Glomerular endothelial cell (primary cell): ENCODE measurements around the gene MYOM1. TPM values are rescaled to one million over a fixed set of nuclear protein-coding genes. Genes with fewer than 3 reads are reported as not detected.
A peak's percentile ranks its signal among the peaks of the same experiment; 100 is the strongest.

Source experiments
- DNase-seq: peaks from one replicate; pipeline ENCODE4 v3.0.0-alpha.2; 2011; ENCODE audit warnings: low read depth, low spot score; ENCODE audit errors: extremely low read depth
- total RNA-seq: library from RNA; depleted of rRNA; stranded (reverse); fragments of >200 nt; gene quantifications from 2 replicates; pipeline ENCODE4 v1.2.3, GENCODE V29; 2015

The MYOM1 gene
- total RNA-seq, 1 donor from 2014 or later, result 0.41 TPM

DNA sequence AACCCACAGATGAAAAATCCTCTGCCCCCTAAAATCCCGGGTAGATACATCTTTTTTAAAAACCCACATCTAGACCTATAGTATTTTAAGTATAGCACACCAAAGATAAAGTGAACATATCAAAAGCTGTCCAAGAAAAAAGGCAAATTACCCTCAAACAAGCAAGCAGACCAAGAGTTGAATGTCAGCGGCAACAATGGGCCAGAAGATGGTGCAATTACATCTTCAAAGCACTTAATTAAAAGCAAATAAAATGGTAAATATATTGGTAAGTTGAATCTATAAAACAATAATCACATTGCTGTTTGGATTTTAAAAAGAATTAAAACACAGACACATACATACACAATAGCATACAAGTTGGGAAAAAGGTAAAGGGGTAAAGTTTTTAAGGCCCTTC lies 98.5 kb downstream of the MYOM1 start:
- no peak for DNase-seq

DNA sequence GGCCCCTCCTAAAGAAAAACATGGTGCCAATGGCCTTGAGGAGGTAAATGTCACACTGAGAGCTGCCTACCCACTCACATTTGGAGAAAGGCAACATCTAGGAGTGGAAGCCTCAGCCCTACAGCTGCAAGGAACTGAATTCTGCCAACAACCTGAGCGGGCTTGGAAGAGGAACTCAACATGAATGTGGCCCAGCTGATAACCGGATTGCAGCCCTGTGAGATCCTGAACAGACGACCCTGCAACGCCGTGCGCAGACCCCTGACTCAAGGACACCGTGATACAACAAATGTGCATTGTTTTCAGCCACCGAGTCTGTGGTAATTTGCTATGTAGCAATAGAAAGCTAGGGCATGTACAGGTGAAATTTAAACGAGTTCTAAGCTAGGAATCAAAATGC lies 99.4 kb downstream of the MYOM1 start:
- no peak for DNase-seq

DNA sequence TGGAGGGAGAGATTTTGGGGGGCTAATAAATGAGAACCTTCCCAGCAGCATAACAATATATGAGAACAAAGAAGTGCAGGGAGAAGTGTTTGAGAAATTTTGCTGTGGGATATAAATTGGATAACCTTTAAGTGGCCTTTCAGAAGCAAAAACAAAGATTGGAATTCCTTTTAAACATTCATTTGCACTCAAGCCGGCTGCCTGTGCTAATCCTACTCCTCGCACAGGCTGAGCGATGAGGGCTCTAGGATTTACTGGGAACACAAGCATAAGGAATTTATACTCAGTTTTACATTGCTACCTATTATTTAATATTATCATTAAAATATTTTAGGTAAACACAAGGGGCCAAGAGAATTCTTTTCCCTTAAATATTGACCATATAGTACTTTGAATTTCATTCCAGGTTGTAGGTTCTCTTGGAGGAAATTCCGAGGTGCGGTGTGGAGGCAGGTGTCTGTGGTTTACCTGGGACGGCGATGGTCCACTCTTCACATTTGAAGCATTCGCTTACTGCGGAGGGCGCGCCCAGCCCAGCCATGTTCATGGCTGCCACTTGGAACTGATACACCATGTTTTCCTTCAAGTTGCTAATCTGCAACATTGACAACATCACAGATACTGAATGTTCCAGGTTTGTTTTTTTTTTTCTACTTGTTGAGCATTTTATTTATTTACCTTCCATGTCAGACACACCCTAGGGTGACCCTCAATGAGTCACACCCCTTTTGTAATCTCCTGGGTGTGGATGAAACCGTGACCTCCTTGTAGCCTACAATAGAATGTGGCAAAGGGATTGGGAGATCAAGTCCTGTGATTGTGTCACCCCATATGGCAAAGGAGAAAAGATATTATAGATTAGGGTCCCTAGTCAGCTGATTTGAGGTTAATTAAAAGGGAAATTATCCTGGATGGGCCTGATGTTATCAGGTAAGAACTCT lies 100.1 kb downstream of the MYOM1 start:
- no peak for DNase-seq

DNA sequence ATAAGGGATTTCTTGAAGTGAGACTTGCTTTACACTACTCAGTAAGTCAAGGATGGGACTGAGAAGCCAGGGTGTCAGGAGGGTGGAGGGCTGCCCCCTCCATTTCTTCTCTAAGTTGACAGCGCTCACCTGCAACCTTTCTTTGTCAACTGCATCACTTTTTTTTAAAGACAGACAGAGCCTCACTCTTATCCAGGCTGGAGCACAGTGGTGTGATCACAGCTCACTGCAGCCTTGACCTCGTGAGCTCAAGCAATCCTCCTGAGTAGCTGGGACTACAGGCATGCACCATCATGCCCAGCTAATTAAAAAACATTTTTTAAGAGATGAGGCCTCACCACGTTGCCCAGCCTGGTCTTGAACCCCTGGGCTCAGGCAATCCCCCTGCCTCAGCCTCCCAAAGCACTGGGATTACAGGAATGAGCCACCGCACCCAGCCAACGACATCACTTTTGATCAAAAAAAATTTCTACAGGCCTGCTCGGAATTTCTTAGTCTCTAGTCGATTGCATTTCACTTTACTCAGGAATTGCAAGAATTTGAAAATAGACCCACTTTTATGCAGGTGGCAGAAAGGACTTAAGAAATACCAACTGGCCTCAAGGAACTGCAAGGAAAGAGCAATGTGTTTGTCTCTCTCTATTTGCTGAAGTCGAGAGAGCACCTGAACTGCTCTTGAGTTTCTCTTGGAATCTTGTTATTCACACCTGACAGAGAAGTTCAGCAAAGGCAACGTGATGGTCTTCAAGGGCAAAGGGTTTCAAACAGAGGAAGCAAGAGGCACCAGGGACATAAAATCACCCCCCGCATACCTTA lies 101.4 kb downstream of the MYOM1 start:
- DNase-seq, result no peak

- DNase-seq, result no peak
Observed at GRCh38 chr18:3117493-3118192, 102.1 kb downstream of the MYOM1 start.

DNA sequence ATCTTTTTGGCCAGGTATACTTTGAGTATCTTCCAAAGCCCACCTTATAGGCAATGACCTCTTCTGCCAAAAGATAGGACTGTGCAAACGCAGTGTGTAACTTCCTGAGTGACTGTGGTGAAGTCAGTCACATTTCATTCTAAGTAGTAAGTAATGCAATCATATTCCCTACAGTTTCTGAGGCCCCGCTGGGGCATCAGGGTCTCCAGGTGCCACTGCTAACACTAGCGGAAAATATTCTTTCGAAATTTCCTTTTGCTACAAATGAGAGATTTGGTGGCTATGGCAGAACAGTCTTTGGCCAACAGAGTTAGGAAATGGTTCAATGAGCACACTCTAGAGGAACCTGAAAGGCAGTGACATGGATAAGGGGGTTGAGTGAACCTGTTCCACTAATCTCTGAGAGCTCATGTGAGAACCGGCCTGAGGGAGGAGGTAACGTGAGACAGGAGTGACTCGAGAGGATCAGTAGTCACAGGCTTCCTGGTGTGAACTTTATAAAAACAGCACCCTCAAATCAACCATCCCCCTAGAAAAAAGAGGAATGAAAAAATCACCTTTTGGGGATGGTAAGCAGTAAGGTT lies 104.2 kb downstream of the MYOM1 start:
- DNase-seq, result no peak

- DNase-seq, result no peak
Observed at GRCh38 chr18:3114451-3114850, 105.3 kb downstream of the MYOM1 start.

DNA sequence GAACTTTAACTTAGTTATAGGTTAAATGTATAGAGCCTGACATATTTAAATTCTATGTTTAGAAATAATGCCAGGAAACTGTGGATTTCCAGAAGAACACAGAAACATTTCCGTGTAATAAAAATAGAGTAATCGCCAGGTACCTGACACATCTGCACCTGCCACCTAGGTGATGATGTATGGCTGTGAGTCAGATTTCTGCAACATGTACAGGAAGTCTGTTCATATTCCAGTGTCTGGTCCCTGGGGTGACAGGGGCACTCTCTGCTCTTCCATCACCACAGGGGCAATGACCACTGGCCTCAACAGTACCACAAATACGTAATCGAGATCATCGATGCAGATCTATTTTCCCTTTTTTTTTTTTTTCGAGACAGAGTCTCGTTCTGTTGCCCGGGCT lies 105.7 kb downstream of the MYOM1 start:
- DNase-seq, result no peak

GRCh38 chr18:3111523-3112240 lies 108.1 kb downstream of the MYOM1 start:
- no peak for DNase-seq

DNA sequence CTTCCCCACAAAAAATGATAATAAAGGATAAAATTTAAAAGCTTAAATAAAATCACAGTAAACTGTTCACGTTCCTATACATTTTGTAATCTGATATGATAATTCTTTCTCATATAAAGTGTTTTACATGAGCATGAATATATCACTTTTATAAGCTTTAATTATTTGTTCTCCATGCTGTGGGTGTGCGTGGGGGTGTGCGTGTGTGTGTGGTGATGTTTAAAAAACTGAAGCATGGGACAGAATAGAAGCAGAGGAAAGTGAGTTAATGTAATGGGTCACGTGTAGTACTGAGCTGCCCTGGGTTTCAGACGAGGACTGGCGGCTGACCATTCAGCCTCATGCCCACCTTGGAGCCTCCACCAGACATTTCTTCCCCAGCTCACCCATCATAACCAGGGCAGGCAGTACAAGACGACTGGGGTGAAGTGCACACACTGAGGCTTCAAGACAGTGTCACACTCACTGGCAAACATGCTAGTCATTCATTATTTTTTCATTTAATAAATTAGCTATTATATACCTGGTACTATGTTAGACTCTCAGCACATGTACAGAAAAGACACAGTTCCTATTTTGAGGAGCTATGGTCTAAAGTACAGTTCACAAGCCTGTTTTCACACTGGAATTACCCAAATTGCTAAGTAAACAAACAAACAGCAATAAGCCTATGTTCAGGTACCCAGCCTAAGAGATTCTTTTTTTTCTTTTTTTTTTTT lies 109.6 kb downstream of the MYOM1 start:
- no peak for DNase-seq

GRCh38 chr18:3107740-3108151 lies 112.0 kb downstream of the MYOM1 start:
- DNase-seq, result no peak

- peak; percentile 56 for DNase-seq
Observed at GRCh38 chr18:3104190-3105054, 115.3 kb downstream of the MYOM1 start.

DNA sequence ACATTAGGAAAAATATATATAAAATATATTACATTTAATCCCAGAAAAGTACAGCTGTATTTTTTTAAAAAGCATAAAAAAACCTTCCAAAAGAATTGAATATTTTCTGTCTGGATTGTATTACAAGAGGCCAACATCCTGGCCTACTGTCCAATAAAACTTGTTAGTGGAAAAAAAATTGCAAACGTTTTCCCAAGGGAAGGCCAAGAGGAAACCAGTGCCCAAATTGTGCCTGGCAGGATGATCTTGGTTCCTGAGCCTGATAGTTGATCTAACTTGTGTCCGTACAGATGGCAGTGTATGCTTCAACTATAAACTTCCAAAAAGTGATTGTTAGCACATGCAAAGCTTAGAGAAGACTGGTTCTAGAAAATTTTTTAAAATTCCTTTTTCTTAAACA lies 116.2 kb downstream of the MYOM1 start:
- DNase-seq, result no peak

DNA sequence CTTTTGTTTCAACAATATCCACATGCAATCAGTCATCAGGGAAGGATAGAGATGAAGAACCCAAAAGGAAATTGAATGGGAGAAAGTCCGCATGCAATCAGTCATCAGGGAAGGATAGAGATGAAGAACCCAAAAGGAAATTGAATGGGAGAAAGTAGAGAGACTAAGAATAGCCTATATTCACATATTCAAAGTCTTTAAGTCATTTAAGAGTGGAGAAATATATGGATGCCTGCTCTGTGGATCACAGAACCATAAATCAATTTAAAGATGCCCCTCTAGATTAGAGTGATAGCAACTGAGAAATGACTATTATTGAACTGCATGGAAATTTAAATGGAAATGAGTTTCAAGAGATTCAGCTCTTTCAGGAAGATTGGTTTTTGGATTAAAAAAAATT lies 116.8 kb downstream of the MYOM1 start:
- DNase-seq, result no peak

DNA sequence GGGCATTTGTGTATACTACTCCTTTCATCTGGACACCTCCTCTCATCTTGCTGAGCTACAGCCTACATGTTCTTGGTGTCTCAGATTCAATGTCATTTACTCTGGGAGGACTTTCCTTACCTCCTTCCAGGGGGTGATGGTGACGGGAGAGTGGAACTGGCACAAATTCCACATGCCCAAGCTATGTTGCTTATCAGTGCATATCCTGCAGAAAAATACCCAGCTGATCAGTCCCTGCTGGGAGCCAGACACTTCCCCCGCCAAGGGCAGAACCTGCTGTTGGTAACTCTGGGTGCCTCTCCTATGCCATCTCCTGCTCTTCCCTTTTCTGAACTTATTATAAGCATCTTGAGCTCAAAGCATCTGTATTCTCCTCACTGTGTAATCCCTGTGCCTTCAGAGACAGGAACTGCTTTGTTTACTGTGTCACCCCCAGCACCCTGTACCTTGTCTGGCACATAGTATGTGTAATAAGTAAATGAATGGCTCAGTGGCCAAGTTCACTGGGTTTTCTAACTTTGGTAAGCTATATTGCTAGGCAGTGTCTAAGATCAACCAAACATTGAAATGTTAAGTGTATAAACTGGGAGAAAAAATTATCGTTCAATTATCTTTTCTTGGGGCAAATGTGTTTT lies 119.2 kb downstream of the MYOM1 start:
- DNase-seq, result no peak

- DNase-seq, result no peak
Observed at GRCh38 chr18:3099327-3099726, 120.4 kb downstream of the MYOM1 start.

- no peak for DNase-seq
Observed at GRCh38 chr18:3097082-3097481, 122.7 kb downstream of the MYOM1 start.

DNA sequence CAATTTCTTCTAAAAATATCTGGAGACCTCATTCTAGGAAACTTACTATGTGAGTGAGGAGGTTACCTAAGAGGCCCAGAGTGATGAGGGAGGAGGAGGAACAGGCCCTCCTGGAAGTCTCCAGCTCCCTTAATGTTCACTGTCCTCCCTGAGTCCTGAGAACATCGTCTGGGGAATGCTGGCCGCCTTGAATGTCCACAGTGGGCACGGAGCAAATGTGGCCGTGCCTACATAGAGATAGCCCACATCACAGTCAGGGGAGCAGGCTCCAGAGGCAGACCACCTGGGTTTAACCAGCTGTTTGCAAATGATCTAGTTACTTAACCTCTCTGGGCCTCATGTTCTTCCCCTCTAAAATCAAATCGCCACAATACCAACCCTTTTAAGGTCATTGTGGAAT lies 123.8 kb downstream of the MYOM1 start:
- no peak for DNase-seq
